Adipocyte (in vitro differentiated cells): ENCODE measurements around the gene ARFGAP1.

Experiments used
- DNase-seq: peaks from one replicate; pipeline ENCODE4 v3.0.0-alpha.2; 2015; ENCODE audit warnings: low read depth
- H3K27me3 ChIP-seq: replicated peaks from 2 replicates; pipeline ENCODE4 v1.7.0; 2013; ENCODE audit warnings: mild to moderate bottlenecking, low read length, moderate library complexity; ENCODE audit not compliant: control insufficient read depth, insufficient read depth
- H3K36me3 ChIP-seq: 2 replicates; pipeline ENCODE4 v1.7.0; 2013; ENCODE audit warnings: low read length, mild to moderate bottlenecking, moderate library complexity; ENCODE audit not compliant: control insufficient read depth, insufficient read depth, severe bottlenecking
- H3K4me1 ChIP-seq: 2 replicates; pipeline ENCODE4 v1.7.0; 2013; ENCODE audit warnings: mild to moderate bottlenecking, low read length, moderate library complexity; ENCODE audit not compliant: control insufficient read depth, insufficient read depth
- H3K4me3 ChIP-seq: 2 replicates; pipeline ENCODE4 v1.7.0; 2013; ENCODE audit warnings: mild to moderate bottlenecking, low read length, moderate library complexity
- H3K9ac ChIP-seq: 2 replicates; pipeline ENCODE4 v1.7.0; 2013; ENCODE audit warnings: mild to moderate bottlenecking, low read length, moderate library complexity
- H3K9me3 ChIP-seq: 2 replicates; pipeline ENCODE4 v1.7.0; 2013; ENCODE audit warnings: mild to moderate bottlenecking, low read length, moderate library complexity; ENCODE audit not compliant: control insufficient read depth

ARFGAP1 gene

DNA sequence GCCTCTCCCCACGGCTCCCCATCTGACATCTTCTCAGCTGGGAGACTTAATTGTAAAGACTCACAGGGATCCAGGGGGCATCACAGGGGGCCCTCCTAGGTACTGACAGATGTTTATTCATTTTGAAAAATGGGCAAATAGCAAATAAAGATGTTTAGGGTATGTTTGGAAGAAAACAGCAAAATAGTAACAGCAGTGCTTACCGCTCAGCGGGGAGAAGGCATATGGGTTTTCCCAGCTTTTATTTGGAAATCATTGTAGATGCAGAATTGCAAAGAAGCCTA, 39.6 kb upstream of the ARFGAP1 start:
- H3K4me1 ChIP-seq, result peaks cover 42% of the 10 kb centered on the region
- H3K9ac ChIP-seq, result peak overlapping the region; percentile 7
- H3K4me3 ChIP-seq, result no peak overlapping the region
- H3K9me3 ChIP-seq, result no peaks in the 10 kb centered on the region
- DNase-seq, result no peak
- H3K27me3 ChIP-seq, result peaks cover 7% of the 10 kb centered on the region
- H3K36me3 ChIP-seq, result no peaks in the 10 kb centered on the region

DNA sequence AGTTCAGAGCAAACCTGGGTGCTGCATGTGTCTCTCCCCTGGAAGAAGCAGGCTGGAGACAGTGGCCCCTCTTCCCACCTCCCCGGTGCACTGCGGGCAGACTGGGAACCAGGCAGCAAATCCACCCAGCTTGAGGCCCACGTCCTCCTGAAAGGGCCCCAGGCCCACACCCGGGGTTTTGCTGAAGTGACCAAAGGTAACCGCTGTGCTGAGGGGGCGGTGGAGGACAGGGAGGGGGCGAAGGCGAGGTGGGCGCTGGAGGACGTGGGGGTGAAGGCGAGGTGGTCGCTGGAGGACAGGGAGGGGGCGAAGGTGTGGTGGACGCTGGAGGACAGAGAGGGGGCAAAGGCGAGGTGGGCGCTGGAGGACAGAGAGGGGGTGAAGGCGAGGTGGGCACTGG, 38.7 kb upstream of the ARFGAP1 start:
- no peak overlapping the region for H3K9ac ChIP-seq
- H3K4me1 ChIP-seq, result peaks cover 42% of the 10 kb centered on the region

DNA sequence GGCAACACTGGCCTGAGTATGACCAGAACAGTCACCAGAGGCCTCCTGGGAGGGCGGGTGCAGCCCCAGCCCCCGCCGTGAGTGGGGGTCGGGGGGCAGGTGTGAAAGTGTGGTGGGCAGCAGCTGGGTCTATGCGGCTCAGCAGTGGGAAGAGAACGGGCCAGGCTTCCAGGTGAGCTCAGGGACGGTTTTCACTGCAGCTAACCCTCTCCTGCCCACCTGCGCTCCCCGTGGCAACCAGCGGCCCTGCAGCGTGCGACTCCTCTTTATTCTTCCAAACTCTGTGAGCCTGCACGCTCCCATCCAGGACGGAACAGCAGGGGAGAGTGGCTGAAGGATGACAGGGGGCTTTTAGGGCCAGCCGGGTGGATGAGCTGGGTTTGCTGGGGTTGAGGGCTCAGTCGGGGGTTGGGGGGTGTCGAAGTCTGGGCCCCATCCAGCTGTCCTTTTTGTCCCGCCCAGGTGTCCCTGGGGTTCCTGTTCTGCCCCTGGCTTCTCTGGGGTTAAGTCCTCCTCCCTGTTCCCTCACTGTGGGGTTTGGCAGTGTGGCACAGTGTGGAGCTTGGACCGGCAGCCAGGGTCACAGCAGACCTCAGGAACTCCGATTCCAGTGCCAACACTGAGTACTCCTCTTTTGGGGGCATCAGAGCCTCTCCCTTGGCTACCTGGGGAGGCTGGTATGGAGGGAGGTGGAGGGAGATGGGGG, 37.8 kb upstream of the ARFGAP1 start:
- Histone ChIP-seq H3K27me3 (peaks cover 7% of the 10 kb centered on the region), H3K4me3 (no peak overlapping the region), H3K9me3 (no peaks in the 10 kb centered on the region), H3K36me3 (no peaks in the 10 kb centered on the region), H3K9ac (no peak overlapping the region), H3K4me1 (peaks cover 42% of the 10 kb centered on the region)
- DNase-seq, result peak; percentile 33

More for the DNA sequence above, 38.7 kb upstream of the ARFGAP1 start:
- Histone ChIP-seq H3K36me3 (no peaks in the 10 kb centered on the region), H3K4me3 (no peak overlapping the region), H3K27me3 (peaks cover 7% of the 10 kb centered on the region), H3K9me3 (no peaks in the 10 kb centered on the region)
- no peak for DNase-seq

DNA sequence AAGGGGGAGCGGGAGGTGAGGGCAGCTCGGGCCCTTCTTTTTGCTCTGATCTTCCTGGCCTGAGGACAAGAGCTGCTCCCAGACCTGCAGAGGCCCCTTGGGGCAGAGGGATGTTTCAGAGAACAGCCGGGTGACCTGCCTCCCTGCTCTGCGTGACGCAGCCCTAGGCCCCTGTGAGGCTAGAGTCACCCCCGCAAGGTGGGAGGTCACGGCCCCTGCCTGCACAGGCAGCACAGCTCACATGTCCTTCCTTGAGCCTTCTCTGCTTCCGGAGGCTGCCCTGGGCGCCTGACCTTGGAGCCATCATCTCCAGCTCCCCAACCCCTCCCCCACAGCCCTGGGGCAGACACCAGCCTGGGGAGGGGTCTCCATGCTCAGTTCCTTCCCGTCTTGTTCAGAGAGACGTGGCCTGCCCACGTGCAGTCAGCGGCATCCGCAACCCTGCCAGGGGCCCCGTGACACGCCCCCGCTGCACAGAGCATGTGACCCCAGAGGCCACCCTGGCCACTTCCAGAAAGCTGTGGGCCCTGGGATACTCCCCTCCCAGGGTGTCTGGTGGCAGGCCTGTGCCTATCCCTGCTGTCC, 37.1 kb upstream of the ARFGAP1 start, which contains the start of gene BIRC7:
Gene BIRC7 (plus strand): TSS at position 507 of the 585 bp plus-strand sequence. CDS start 192 bp downstream, outside the sequence.
- H3K36me3 ChIP-seq, result no peaks in the 10 kb centered on the region
- H3K4me1 ChIP-seq, result peaks cover 40% of the 10 kb centered on the region
- DNase-seq, result no peak
- no peaks in the 10 kb centered on the region for H3K9me3 ChIP-seq
- peaks cover 7% of the 10 kb centered on the region for H3K27me3 ChIP-seq
- H3K9ac ChIP-seq, result no peak within 1 kb of the TSS
- no peak within 1 kb of the TSS for H3K4me3 ChIP-seq

DNA sequence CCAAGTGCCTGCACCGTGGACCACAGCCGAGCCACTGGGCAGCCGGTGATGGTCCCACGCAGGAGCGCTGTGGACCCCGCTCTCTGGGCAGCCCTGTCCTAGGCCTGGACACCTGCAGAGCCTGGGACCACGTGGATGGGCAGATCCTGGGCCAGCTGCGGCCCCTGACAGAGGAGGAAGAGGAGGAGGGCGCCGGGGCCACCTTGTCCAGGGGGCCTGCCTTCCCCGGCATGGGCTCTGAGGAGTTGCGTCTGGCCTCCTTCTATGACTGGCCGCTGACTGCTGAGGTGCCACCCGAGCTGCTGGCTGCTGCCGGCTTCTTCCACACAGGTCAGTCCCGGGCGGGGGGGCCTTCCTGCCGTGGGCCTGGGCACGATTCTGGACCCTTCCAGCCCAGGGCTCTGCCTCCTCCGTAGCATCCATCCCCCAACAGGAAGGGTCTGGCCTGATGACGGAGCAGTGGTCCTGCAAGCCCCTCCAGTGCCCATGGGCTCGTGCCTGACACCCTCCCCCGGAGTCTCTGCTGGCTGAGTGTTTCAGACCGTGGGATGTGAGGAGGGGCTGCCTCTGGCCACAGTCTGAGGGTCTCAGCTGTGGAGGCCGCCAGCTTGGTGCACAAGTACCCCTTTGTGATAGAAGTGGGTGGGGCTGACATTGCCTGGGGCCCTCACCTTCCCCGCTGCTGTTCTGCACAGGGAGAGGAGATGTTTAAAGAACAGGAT, 36.3 kb upstream of the ARFGAP1 start:
- H3K27me3 ChIP-seq, result peaks cover 7% of the 10 kb centered on the region
- H3K4me1 ChIP-seq, result peaks cover 33% of the 10 kb centered on the region
- H3K9ac ChIP-seq, result no peak overlapping the region
- DNase-seq, result no peak
- H3K9me3 ChIP-seq, result no peaks in the 10 kb centered on the region
- H3K4me3 ChIP-seq, result no peak overlapping the region
- H3K36me3 ChIP-seq, result no peaks in the 10 kb centered on the region

DNA sequence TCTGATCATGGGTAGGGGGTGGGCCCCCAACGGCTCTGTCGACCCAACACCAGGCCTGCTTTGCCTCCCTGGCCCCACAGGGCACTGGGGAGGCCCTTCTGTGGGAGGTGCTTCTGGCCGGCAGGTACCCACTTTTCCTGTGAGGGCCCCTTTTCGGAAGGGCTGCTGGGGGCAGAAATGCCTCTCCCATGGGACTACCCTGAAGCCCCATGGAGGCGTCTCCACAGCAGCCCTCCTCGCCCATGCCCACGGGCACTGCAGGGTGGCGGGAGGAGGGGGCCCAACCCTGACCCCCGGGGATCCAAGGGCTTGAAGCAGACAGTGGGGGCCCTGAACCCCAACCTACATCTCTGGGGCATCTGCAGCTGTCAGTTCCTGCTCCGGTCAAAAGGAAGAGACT, 34.6 kb upstream of the ARFGAP1 start:
- peaks cover 7% of the 10 kb centered on the region for H3K27me3 ChIP-seq
- H3K9me3 ChIP-seq, result no peaks in the 10 kb centered on the region
- H3K4me3 ChIP-seq, result no peak overlapping the region
- no peak for DNase-seq
- no peak overlapping the region for H3K9ac ChIP-seq
- no peaks in the 10 kb centered on the region for H3K36me3 ChIP-seq
- peaks cover 15% of the 10 kb centered on the region for H3K4me1 ChIP-seq

GRCh38 chr20:63238514-63239125, 34.0 kb upstream of the ARFGAP1 start:
- Histone ChIP-seq H3K9ac (no peak overlapping the region), H3K9me3 (no peaks in the 10 kb centered on the region), H3K4me3 (no peak overlapping the region), H3K4me1 (peaks cover 12% of the 10 kb centered on the region), H3K27me3 (peaks cover 13% of the 10 kb centered on the region), H3K36me3 (no peaks in the 10 kb centered on the region)
- no peak for DNase-seq

- no peak overlapping the region for H3K4me3 ChIP-seq
- H3K9ac ChIP-seq, result no peak overlapping the region
- H3K4me1 ChIP-seq, result peaks cover 12% of the 10 kb centered on the region
- no peak for DNase-seq
- H3K36me3 ChIP-seq, result no peaks in the 10 kb centered on the region
- H3K27me3 ChIP-seq, result peaks cover 21% of the 10 kb centered on the region
- no peaks in the 10 kb centered on the region for H3K9me3 ChIP-seq
Measured at GRCh38 chr20:63239431-63239830, 33.2 kb upstream of the ARFGAP1 start.

- H3K27me3 ChIP-seq, result peaks cover 25% of the 10 kb centered on the region
- H3K9me3 ChIP-seq, result no peaks in the 10 kb centered on the region
- H3K36me3 ChIP-seq, result no peaks in the 10 kb centered on the region
- H3K4me1 ChIP-seq, result peaks cover 7% of the 10 kb centered on the region
- H3K9ac ChIP-seq, result no peak overlapping the region
- DNase-seq, result no peak
- no peak overlapping the region for H3K4me3 ChIP-seq
Measured at GRCh38 chr20:63240004-63240403, 32.6 kb upstream of the ARFGAP1 start.

DNA sequence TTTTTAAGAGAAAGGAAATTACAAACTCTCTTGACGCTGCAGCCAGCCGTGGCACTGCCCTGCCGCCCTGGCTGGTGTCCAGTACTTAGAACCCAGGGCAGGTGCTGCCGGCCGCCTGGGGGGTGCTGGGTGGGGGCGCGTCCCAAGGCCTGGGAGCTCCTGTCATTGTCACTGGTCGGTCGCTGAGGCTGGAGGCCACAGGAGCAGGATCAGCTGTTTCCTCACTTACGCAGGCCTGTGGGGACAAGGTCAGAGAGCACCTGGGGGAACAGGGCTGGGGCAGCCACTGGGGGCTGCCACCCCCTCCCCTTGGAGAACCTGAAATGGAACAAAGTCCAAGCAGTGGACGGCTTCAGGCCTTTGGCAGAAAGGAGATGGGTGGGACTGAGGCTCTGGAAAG, 31.3 kb upstream of the ARFGAP1 start:
- no peak overlapping the region for H3K4me3 ChIP-seq
- peaks cover 27% of the 10 kb centered on the region for H3K27me3 ChIP-seq
- no peak for DNase-seq
- no peaks in the 10 kb centered on the region for H3K9me3 ChIP-seq
- H3K36me3 ChIP-seq, result no peaks in the 10 kb centered on the region
- H3K4me1 ChIP-seq, result no peaks in the 10 kb centered on the region
- H3K9ac ChIP-seq, result no peak overlapping the region

DNA sequence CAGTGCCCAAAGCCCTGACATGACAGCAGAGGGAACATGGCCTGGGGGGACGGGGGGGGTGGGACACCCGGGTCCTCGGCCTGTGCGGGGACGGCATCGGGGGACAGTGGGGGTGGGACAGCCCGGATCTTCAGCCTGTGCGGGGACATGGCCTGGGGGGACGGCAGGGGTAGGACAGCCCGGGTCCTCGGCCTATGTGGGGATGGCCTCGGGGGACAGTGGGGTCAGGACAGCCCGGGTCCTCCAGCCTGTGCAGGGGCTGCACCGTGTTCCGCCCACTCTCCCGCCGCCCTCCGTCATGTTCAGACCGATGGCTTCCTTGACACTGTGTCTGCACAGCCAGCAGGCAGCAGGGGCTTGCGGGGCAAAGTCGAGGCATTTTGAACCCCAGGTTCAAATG, 29.9 kb upstream of the ARFGAP1 start:
- no peak for DNase-seq
- Histone ChIP-seq H3K9me3 (no peaks in the 10 kb centered on the region), H3K9ac (no peak overlapping the region), H3K36me3 (no peaks in the 10 kb centered on the region), H3K4me1 (no peaks in the 10 kb centered on the region), H3K4me3 (no peak overlapping the region), H3K27me3 (peaks cover 32% of the 10 kb centered on the region)
